GM19035 (cell line): ENCODE data around the gene NR5A1.

Source experiments
- ATAC-seq: cut with Tn5 transposase; IDR thresholded peaks from one replicate; pipeline ENCODE4 v1.9.1; 2021; ENCODE audit not compliant: unreplicated experiment

Gene NR5A1

DNA sequence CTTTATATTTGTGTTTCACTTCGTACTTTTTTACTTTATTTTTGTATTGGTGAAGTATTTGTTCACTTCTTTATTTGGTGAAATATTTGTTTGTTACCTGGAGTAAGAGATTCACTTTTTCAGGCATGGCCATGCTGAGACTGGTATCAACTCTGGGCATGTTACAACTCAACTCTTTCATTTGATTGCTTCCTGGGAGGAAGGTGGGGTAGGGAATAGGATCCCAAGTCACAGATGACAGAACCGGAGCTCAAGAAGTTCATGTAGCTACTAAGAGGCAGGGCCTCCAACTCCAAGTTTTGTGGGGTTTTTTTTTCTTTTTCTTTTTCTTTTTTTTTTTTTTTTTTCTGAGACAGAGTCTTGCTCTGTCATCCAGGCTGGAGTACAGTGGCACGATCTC lies 63.0 kb downstream of the NR5A1 start:
- no peak for ATAC-seq

DNA sequence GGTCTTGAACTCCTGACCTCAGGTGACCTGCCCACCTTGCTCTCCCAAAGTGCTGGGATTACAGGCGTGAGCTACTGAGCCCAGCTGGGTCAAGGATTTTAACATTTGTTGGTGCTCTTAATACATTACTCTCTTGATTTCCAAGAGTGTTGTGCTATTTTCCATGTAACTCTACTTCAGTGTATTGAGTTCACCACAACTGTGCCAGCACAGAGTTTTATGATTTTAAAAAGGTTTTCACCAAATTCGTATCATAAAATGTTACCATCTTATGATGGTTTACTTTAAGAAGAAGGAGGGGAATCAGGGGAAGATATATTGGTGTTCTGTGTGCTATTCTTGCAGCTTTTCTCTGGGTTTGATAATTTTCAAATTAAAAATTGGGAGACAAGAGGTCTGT lies 63.6 kb downstream of the NR5A1 start:
- no peak for ATAC-seq

DNA sequence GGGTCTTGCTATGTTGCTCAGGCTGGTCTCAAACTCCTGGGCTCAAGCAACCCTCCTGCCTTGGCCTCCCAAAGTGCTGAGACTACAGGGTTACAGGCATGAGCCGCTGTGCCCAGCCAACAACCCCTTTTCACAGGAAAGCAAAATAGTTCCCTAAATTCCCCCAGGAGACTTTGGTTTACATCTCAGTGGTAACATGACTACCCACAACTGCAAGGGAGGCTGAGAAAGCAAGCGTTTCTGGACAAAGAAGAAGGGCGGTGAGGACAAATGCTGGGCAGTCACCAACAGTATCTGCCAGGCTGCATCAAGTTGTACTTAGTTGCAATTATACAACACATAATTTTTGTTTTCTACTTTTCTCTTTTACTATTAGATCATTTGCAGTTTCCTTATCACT lies 64.4 kb downstream of the NR5A1 start:
- no peak for ATAC-seq

DNA sequence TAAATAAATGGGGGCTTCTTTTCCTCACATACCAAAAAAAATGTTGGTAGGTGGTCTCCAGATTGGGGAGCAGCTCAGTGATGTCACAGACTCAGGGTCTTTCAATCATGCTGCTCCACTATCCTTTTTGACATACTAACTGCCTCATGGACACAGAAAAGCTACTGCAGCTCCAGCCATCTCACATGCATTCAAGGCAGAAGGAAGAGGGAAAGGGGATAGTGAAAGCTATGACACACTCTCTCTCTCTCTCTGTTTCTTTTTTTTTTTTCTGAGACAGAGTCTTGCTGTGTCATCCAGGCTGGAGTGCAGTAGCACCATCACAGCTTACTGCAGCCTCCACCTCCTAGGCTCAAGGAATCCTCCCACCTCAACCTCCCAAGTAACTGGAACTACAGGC lies 64.8 kb downstream of the NR5A1 start:
- no peak for ATAC-seq

DNA sequence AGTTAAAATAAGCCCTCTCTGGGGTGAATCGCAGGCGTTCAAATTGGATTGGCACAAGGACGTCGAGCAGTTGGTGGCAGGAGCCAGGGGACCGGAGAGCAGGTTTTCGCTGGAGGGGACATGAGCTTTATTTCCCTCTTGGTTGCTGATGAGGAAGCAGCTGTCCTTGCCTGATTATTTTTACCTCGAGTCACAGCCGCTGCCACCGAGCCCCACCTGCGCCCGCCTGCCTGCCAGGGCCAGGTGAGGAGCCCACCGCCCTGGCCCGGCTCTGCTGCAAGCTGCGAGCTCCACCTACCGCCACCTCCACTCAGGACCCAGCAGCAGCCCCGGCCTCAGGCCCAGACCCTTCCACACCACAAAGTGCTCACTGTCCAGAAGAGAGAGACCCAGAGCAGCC lies 65.9 kb downstream of the NR5A1 start:
- ATAC-seq: no peak

DNA sequence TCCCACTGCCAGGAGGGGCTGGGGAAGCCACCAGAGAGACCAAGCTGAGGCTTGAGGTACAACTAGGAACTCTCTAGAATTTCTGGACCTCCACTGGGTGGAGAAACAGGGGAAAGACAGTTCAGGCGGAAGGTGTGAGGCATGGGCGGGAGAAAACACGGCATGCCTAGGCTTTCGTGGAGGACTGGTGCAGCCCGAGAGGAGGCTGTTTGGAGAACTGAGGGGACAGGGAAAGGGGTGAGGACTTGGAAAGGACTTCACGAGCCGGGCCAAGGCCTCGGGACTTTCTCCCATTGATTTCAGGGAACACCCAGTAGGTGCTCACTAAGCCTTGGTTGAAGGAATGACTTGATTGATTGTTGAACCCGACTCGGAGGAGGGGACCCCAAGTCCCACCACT lies 66.4 kb downstream of the NR5A1 start:
- ATAC-seq: no peak

DNA sequence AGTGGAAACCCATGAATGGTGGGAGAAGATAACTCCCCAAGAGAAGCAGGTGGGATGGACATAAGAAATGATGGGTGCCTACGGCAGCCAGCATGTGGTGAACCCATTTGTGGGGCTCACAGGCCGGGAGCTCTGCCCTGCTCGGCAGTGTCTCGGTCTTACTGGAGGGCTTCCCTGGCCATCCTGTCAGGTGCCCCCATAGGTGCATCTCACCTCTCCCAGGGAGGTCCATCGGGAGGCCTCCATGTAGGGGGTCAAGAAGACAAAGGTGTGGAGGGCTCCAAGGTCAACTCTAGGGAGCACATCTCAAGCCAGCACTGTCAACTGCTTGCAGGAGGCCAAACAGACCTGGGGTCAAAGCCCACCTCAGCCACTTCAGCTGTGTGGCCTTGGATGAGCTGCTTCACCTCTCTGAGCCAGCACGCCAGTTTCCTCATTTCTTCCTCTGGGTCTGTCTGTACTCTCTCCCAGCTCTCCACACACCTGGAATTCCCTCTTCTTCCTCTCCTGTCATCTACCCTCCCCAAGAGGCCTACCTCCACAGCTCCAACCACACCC lies 67.4 kb downstream of the NR5A1 start:
- no peak for ATAC-seq

DNA sequence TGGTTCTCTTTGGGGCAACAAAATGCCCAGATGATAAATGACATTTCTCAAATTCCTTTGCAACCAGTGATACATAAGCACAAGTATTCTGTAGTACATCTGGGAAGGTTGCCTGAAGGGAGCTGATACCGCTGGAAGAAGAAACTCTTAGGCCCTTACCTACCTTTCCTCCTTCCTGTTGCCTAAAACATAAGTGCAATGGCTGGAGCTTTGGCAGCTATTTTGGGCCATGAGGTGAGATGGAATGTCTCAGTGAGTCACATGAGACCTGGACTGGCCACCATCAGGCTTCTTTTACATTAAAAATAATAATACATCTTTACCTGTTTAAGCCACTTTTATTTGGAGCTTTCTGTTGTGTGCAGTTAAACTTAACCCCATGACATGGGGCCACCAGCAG lies 68.1 kb downstream of the NR5A1 start:
- ATAC-seq: no peak

DNA sequence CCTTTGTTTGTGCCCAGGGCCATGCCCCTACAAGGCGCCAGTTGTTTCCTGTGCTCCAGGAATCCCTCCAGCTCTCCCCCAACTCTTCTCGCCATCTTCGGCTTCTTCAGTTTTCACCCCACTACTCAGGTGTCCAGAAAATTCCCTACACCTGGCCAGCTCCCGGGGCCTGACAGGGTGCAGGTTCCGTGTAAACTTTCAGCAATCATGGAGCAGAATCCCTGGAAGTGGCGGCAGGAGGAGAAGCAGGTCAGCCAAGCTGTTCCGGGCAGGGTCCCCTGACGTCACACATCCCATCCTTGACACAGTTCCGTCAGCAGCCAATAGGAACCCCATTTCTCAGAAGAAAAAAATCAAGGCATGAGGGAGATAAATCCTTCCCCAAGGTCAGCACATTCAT lies 69.1 kb downstream of the NR5A1 start:
- no peak for ATAC-seq

DNA sequence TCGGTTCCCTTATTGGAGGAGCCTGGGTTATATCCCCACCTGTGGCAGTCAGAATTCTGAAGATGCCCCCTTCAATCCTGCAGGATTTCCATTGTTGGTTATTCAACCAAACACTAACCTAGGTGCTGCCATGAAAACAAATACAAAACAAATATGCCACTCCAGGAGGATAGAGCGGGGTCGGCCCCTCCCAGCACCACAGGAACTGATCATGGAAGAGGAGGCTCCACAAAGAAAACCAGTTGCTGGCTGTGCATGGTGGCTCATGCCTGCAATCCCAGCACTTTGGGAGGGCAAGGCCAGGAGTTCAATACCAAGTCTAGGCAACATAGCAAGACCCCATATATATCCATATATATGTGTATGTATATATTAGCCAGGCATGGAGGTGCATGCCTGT lies 70.1 kb downstream of the NR5A1 start:
- ATAC-seq: no peak

DNA sequence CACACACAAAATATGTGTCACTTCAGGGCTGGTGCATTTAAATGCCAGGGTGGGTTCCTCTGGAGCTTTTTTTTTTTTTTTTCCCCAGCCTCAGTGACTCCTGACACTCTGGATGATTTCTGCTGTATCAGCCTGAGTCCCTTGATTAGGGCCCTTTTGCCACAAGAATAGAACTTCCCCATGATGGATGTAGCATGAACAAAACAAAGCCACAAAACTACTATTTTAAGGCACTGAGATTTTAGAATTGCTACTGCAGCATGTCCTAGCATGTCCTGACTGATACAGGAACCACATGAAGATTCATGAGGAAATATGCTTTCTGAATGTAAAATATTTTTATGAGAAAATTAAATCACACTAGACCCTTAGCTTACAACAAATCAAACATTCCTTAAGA lies 70.9 kb downstream of the NR5A1 start:
- ATAC-seq: no peak
